Neural cell (in vitro differentiated cells): ENCODE measurements around the gene TMEM175. TPM values are rescaled to one million over a fixed set of nuclear protein-coding genes. Genes with fewer than 3 reads are reported as not detected.
"Not testable (repeated sequence)": the region's sequence is repeated elsewhere in the genome, so short reads cannot be mapped to it uniquely, and the experiment has no call there.

Source experiments
- H2AFZ ChIP-seq: fragments of 200-600, 300-800 bp; sonication (generic), shearing (Covaris generic); 2 replicates; pipeline ENCODE4 v1.6.0; 2014; ENCODE audit warnings: low read depth, mild to moderate bottlenecking, antibody characterized with exemption, low read length, moderate library complexity
- H3F3A ChIP-seq: fragments of 200-600 bp; shearing (Covaris generic); 2 replicates; pipeline ENCODE4 v1.6.1; 2016; ENCODE audit warnings: mild to moderate bottlenecking, moderate library complexity, mixed read lengths, antibody characterized with exemption, low read length; ENCODE audit not compliant: insufficient read depth, poor library complexity, severe bottlenecking
- H3K27ac ChIP-seq: fragments of 200-600, 300-800 bp; sonication (generic), shearing (Covaris generic); 2 replicates; pipeline ENCODE4 v1.5.1; 2014; ENCODE audit warnings: mild to moderate bottlenecking, low read length, moderate library complexity
- H3K27me3 ChIP-seq: fragments of 300-800, 200-600 bp; sonication (generic), shearing (Covaris generic); 2 replicates; pipeline ENCODE4 v1.6.0; 2014; ENCODE audit warnings: mild to moderate bottlenecking, low read depth, low read length, moderate library complexity; ENCODE audit not compliant: insufficient read depth
- H3K36me3 ChIP-seq: fragments of 300-800, 200-600 bp; sonication (generic), shearing (Covaris generic); 2 replicates; pipeline ENCODE4 v1.5.1; 2014; ENCODE audit warnings: mild to moderate bottlenecking, antibody characterized with exemption, low read length, moderate library complexity; ENCODE audit not compliant: insufficient read depth
- H3K4me2 ChIP-seq: fragments of 300-800, 200-600 bp; sonication (generic), shearing (Covaris generic); 2 replicates; pipeline ENCODE4 v1.6.0; 2014; ENCODE audit warnings: mild to moderate bottlenecking, low read length
- H3K4me3 ChIP-seq: fragments of 300-800, 200-600 bp; sonication (generic), shearing (Covaris generic); 2 replicates; pipeline ENCODE4 v1.5.1; 2014; ENCODE audit warnings: mild to moderate bottlenecking, low read length, moderate library complexity
- H3K79me2 ChIP-seq: fragments of 200-600 bp; shearing (Covaris generic); replicated peaks from 2 replicates; pipeline ENCODE4 v1.6.0; 2014; ENCODE audit warnings: mild to moderate bottlenecking, low read length, moderate library complexity; ENCODE audit not compliant: insufficient read depth
- H3K9ac ChIP-seq: fragments of 300-800, 200-600 bp; sonication (generic), shearing (Covaris generic); 2 replicates; pipeline ENCODE4 v1.6.1; 2016; ENCODE audit warnings: mild to moderate bottlenecking, low read length, mixed read lengths
- H3K9me2 ChIP-seq: fragments of 200-600 bp; shearing (Covaris generic); 2 replicates; pipeline ENCODE4 v1.6.1; 2016; ENCODE audit warnings: mild to moderate bottlenecking, low read length, mixed read lengths; ENCODE audit not compliant: insufficient read depth
- H3K9me3 ChIP-seq: fragments of 200-600, 300-800 bp; sonication (generic), shearing (Covaris generic); 2 replicates; pipeline ENCODE4 v1.6.1; 2016; ENCODE audit warnings: mild to moderate bottlenecking, mixed run types, low read length, moderate library complexity, mixed read lengths
- H4K20me1 ChIP-seq: fragments of 200-600 bp; shearing (Covaris generic); 2 replicates; pipeline ENCODE4 v1.6.1; 2016; ENCODE audit warnings: mild to moderate bottlenecking, mixed run types; ENCODE audit not compliant: insufficient read depth
- CTCF ChIP-seq: fragments of 450-650 bp; IDR thresholded peaks from 2 replicates; pipeline ENCODE4 v1.5.1; 2014; ENCODE audit warnings: antibody characterized with exemption, mild to moderate bottlenecking, moderate library complexity; ENCODE audit not compliant: poor library complexity, severe bottlenecking
- EP300 ChIP-seq: fragments of 450-650 bp; conservative IDR thresholded peaks from 2 replicates; pipeline ENCODE4 v1.6.1; 2014; ENCODE audit warnings: antibody characterized with exemption, mild to moderate bottlenecking, moderate library complexity; ENCODE audit not compliant: poor library complexity, severe bottlenecking
- EZH2 ChIP-seq: fragments of 200-600, 300-800 bp; shearing (Covaris generic), sonication (generic); IDR thresholded peaks from 2 replicates; pipeline ENCODE4 v1.6.1; 2014; ENCODE audit warnings: antibody characterized with exemption, low read length, borderline replicate concordance, mild to moderate bottlenecking; ENCODE audit not compliant: insufficient read depth, poor library complexity, severe bottlenecking
- MXI1 ChIP-seq: fragments of 450-650 bp; conservative IDR thresholded peaks from 2 replicates; pipeline ENCODE4 v1.6.1; 2014; ENCODE audit warnings: antibody characterized with exemption, mild to moderate bottlenecking; ENCODE audit not compliant: poor library complexity, severe bottlenecking
- POLR2AphosphoS5 ChIP-seq: IDR thresholded peaks from 2 replicates; pipeline ENCODE4 v1.6.1; 2012
- RAD21 ChIP-seq: fragments of 450-650 bp; conservative IDR thresholded peaks from 2 replicates; pipeline ENCODE4 v1.6.1; 2014; ENCODE audit warnings: antibody characterized with exemption, mild to moderate bottlenecking, moderate library complexity
- REST ChIP-seq: IDR thresholded peaks from 2 replicates; pipeline ENCODE4 v1.6.1; 2012; ENCODE audit warnings: borderline replicate concordance
- SMC3 ChIP-seq: fragments of 450-650 bp; conservative IDR thresholded peaks from 2 replicates; pipeline ENCODE4 v1.6.1; 2014; ENCODE audit warnings: antibody characterized with exemption, mild to moderate bottlenecking, moderate library complexity; ENCODE audit not compliant: poor library complexity
- TAF1 ChIP-seq: IDR thresholded peaks from 2 replicates; pipeline ENCODE4 v1.6.1; 2012; ENCODE audit warnings: low read depth
- polyA plus RNA-seq: library from polyadenylated mRNA; depleted of rRNA; stranded (reverse); fragments of >200 nt; gene quantifications from 2 replicates; pipeline ENCODE4 v1.2.3, GENCODE V29; 2014

Gene TMEM175
- polyA plus RNA-seq, 1 donor from 2014 or later, result 36.9 TPM

GRCh38 chr4:917466-917865 lies 14.8 kb upstream of the TMEM175 start:
- Histone ChIP-seq H3K9me2 (no peaks in the 10 kb centered on the region), H3K36me3 (no peaks in the 10 kb centered on the region), H3K4me3 (no peak overlapping the region), H3K27me3 (no peaks in the 10 kb centered on the region), H3K27ac (no peak overlapping the region), H3K4me2 (no peak overlapping the region), H3F3A (no peaks in the 10 kb centered on the region), H3K9ac (no peak overlapping the region), H2AFZ (no peak overlapping the region), H3K79me2 (peaks cover 27% of the 10 kb centered on the region), H4K20me1 (no peaks in the 10 kb centered on the region), H3K9me3 (no peaks in the 10 kb centered on the region)
- TF ChIP-seq TAF1 (no peak), SMC3 (no peak), EZH2 (no peak), POLR2AphosphoS5 (no peak), REST (no peak), CTCF (no peak), MXI1 (no peak), EP300 (no peak), RAD21 (no peak)

GRCh38 chr4:917992-918391 lies 14.3 kb upstream of the TMEM175 start:
- Histone ChIP-seq H3K79me2 (peaks cover 27% of the 10 kb centered on the region), H3K9me3 (no peaks in the 10 kb centered on the region), H3K9ac (no peak overlapping the region), H3K36me3 (no peaks in the 10 kb centered on the region), H3K9me2 (no peaks in the 10 kb centered on the region), H3K27me3 (no peaks in the 10 kb centered on the region), H4K20me1 (no peaks in the 10 kb centered on the region), H2AFZ (no peak overlapping the region), H3F3A (no peaks in the 10 kb centered on the region), H3K4me3 (no peak overlapping the region), H3K27ac (no peak overlapping the region), H3K4me2 (no peak overlapping the region)
- TF ChIP-seq POLR2AphosphoS5, result no peak
- TF ChIP-seq SMC3, result no peak
- no peak for TF ChIP-seq CTCF
- no peak for TF ChIP-seq TAF1
- no peak for TF ChIP-seq REST
- no peak for TF ChIP-seq EP300

- H4K20me1 ChIP-seq, H3F3A ChIP-seq, H3K9me3 ChIP-seq, H3K36me3 ChIP-seq, H3K4me2 ChIP-seq, H2AFZ ChIP-seq, H3K27ac ChIP-seq, H3K4me3 ChIP-seq, H3K9me2 ChIP-seq, H3K9ac ChIP-seq, H3K27me3 ChIP-seq: not testable (repeated sequence)
- peaks cover 27% of the 10 kb centered on the region for H3K79me2 ChIP-seq
Observed at GRCh38 chr4:918591-918990, 13.7 kb upstream of the TMEM175 start.
